Fibroblast of skin of scalp (primary cell): ENCODE data around the gene MPI.

Source experiments
- DNase-seq: peaks from one replicate; pipeline ENCODE4 v3.0.0-alpha.2; 2013

MPI gene

DNA sequence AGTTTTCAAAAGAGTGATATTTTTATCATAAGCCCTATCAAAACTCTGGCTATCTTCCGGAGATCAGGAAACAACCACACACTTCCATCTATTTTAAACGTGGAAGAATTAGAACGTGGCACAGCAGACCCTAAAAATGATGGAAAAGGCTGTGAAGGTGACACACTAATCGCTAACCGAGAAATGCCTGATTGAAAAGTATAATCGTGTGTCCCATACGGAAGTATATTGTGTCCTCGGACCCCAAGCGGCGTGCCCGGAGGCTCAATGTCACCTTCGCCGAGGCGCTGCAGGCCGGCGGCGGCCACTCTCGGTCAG, 47.4 kb downstream of the MPI start:
- no peak for DNase-seq

DNA sequence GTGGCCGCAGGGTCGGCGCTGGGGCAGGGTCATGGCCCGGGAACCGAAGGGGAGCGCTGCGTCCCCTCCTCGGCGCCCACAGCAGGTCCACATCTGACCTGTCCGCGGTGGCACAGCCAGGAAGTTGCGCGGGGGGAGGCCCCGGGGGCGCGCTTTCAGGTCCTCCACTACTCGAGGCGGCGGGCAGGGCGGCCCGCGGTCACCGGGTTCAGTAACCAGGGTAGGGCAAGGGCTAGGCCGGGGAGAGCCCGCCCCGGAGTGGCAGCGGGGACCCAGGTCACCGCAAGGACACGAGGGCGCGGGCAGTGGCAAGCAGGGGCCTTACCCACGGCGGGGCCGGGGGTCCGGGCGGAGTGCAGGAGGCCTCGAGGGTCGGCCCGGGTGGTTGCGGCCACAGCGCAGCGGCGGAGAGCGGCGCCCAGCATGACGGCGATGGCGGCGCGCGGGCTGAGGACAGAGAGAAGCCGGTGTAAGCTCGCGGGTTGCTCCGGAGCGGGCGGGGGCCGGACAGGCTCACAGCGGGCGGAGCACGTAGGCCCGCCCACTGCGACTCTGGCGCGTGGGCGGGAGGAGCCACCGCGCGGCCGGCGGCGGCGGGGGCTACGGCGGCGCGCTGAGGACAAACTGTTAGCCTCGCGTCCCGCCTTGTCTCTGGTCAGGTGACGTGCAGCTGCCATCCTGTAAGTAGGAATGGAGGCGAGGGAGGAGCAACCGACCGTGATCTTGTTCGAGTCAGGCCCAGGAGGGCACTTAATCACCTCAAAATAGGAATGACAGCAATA, 47.9 kb downstream of the MPI start, which contains the start of gene COX5A:
Gene COX5A (minus strand): TSS at position 484 of the 782 bp plus-strand sequence. CDS start 59 bp downstream, at position 425.
- DNase-seq, result peak; percentile 97

DNA sequence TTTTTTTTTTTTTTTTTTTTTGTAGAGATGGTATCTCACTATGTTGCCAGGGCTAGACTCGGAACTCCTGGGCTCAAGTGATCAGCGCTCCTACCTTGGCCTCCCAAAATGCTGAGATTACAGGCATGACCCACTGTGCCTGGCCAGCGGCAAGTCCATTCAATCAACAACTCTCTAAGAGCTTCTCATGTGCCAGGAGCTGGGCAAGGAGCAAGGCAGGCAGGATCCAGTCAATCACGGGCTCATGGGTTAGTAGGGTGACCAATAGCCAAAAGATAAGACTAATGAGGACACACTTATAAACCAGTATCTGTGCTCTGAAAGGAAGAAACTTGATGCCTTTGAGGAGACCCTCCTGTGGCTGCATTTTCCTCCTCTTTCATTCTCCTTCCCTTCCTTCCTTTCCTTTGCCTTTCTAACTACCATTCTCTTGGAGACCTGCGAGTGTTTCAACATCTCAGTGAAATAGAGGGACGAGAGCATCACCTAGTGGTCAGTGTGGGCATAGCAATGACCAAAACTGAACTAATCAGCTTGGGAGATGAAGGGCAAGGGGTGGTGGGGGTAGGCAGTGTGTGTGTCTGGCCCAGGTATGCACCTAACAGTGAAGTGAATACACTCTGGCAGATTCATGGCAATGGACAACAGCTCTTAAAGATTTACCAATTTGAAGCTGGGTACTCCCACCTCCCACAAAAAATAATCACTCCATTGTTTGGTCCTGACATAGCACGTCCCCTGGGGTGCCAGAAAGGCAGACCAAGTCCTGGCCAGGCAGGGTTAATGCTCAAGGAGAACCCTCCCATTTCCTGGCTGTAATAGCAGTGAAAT, 60.5 kb downstream of the MPI start:
- peak; percentile 69 for DNase-seq

DNA sequence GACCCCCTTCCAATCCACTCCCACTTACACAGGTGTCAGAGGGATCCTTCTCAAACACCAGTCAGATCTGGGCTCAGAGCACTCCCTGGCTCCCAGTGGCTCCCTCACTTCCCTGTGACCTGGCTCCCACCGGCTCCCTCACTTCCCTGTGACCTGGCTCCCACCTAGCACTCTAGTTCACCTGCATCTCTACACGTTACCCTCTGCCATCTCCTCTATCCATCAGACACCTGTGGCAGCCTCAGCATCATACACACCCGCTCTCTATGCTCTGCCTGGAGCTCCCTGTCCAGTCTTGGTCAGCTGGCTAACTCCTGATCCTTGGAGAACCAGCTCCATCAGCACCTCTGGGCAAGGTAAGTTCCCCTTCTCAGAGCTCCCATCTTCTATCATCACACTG, 61.2 kb downstream of the MPI start:
- no peak for DNase-seq
